GM19395 (cell line): ENCODE results near the gene OR5A2.
"Not testable (repeated sequence)": the region's sequence is repeated elsewhere in the genome, so short reads cannot be mapped to it uniquely, and the experiment has no call there.

ENCODE experiments used
- ATAC-seq: cut with Tn5 transposase; IDR thresholded peaks from one replicate; pipeline ENCODE4 v1.9.1; 2021; ENCODE audit warnings: mild to moderate bottlenecking, moderate library complexity; ENCODE audit not compliant: unreplicated experiment

Gene OR5A2

GRCh38 chr11:59426361-59427067, at the start of gene OR5A2:
Gene OR5A2, minus strand, starts transcription at chr11:59426413. Its CDS starts 3,460 bp downstream, at chr11:59422953.
- no peak for ATAC-seq

GRCh38 chr11:59475176-59475575, 49.0 kb upstream of the OR5A2 start:
- ATAC-seq = no peak

GRCh38 chr11:59473015-59473414, 46.8 kb upstream of the OR5A2 start, which contains the start of gene OR4D10:
Gene OR4D10, plus strand, starts transcription at chr11:59473315. Its CDS starts 4,115 bp downstream, at chr11:59477430.
- ATAC-seq = no peak

GRCh38 chr11:59463190-59463641, 37.0 kb upstream of the OR5A2 start:
- ATAC-seq = no peak

- ATAC-seq = no peak
Observed at GRCh38 chr11:59459916-59460315, 33.7 kb upstream of the OR5A2 start.

GRCh38 chr11:59456661-59457060, 30.4 kb upstream of the OR5A2 start, which contains the start of gene OR4D6:
Gene OR4D6, plus strand, starts transcription at chr11:59456961. Its CDS starts 0 bp downstream, at chr11:59456961.
- no peak for ATAC-seq

- ATAC-seq = no peak
Observed at GRCh38 chr11:59448484-59448883, 22.3 kb upstream of the OR5A2 start.

- ATAC-seq = not testable (repeated sequence)
Observed at GRCh38 chr11:59445624-59446023, 19.4 kb upstream of the OR5A2 start.

GRCh38 chr11:59437770-59438169, 11.6 kb upstream of the OR5A2 start:
- no peak for ATAC-seq

- ATAC-seq = no peak
Observed at GRCh38 chr11:59436169-59436568, 10.0 kb upstream of the OR5A2 start, which contains the start of gene OR5A1. Gene OR5A1, plus strand, starts transcription at chr11:59436469. Its CDS starts 6,700 bp downstream, at chr11:59443169.

GRCh38 chr11:59429924-59430516, 3.8 kb upstream of the OR5A2 start:
- ATAC-seq = peak; percentile 93

- no peak for ATAC-seq
Observed at GRCh38 chr11:59427068-59427382, 812 bp upstream of the OR5A2 start.

- ATAC-seq = no peak
Observed at GRCh38 chr11:59425131-59425530, 1.1 kb downstream of the OR5A2 start.

GRCh38 chr11:59423835-59424234, 2.4 kb downstream of the OR5A2 start:
- no peak for ATAC-seq

- no peak for ATAC-seq
Observed at GRCh38 chr11:59418156-59418555, 8.1 kb downstream of the OR5A2 start.

GRCh38 chr11:59417023-59417422, 9.2 kb downstream of the OR5A2 start:
- ATAC-seq = no peak

GRCh38 chr11:59416613-59417012, 9.6 kb downstream of the OR5A2 start:
- ATAC-seq = no peak

- ATAC-seq = no peak
Observed at GRCh38 chr11:59415111-59415510, 11.1 kb downstream of the OR5A2 start.

- ATAC-seq = no peak
Observed at GRCh38 chr11:59413646-59414045, 12.6 kb downstream of the OR5A2 start.

- no peak for ATAC-seq
Observed at GRCh38 chr11:59403546-59403945, 22.7 kb downstream of the OR5A2 start.

- no peak for ATAC-seq
Observed at GRCh38 chr11:59401262-59401552, 25.0 kb downstream of the OR5A2 start.

GRCh38 chr11:59400461-59401261, 25.6 kb downstream of the OR5A2 start:
- ATAC-seq = no peak
